ENCODE measurements around the gene GXYLT2.

The GXYLT2 gene

GRCh38 chr3:73021301-73021835 is 133.5 kb downstream of the GXYLT2 start:
- no peak for DNase-seq

GRCh38 chr3:73024836-73025235 is 137.0 kb downstream of the GXYLT2 start:
- DNase-seq, result no peak

- DNase-seq, result no peak
These were observed 138.4 kb downstream of the GXYLT2 start for GRCh38 chr3:73026111-73026759.
